ENCODE results near the gene PLXDC1. TPM values are rescaled to one million over a fixed set of nuclear protein-coding genes. Genes with fewer than 3 reads are reported as not detected.

The PLXDC1 gene
- total and polyA plus RNA-seq, 2 of the 8 experiments (the other 6 are each of a cell fraction or from before 2014, with no cell fraction given): 4.1 to 14.6 TPM

DNA sequence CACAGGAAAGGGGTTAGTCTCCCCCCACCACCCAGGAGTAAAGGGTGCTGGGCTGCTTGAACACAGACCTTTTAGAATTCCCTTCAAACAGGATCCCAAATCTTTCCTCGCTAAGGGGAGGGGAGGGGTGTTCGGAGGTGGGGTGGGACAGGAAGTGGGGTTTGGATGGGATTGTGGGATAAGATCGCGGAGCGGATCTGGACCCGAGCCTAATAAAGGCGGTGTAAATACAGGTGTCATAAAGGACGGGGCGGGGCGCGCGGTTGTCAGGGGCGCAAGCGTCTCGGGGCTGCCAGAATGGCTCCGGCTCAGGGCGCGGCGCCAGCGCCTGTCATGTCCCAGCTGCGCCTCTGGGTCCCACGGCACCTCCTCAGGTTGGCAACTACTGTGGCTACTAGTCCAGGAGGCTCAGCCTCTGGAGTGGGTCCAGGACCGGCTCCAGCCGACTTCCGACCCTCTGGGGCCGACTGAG, 124.4 kb downstream of the PLXDC1 start:
- POLR2A ChIA-PET (ENCODE audit: partially characterized antibody): interaction anchor here (1.6 kb wide), 1 partner anchor 9 kb away, joined by 3 read pairs; no protein-coding TSS in a partner anchor
- CTCF ChIA-PET (ENCODE audit: partially characterized antibody): interaction anchor here (1.4 kb wide), 1 partner anchor 41 kb away, joined by 3 read pairs; no protein-coding TSS in a partner anchor
- Histone ChIP-seq H4K8ac (ENCODE audit: extremely low read depth, insufficient read depth, low read length) (no peak overlapping the region), H2BK120ac (replicated peaks; ENCODE audit: low read depth, low read length) (no peak overlapping the region), H3K79me2 (ENCODE audit: control insufficient read depth in 1 of 2, insufficient read depth in 2 of 2, low read length in 2 of 2) (no peaks in the 10 kb centered on the region), H3K9me3 (ENCODE audit: insufficient read depth in 2 of 2, low read depth in 1 of 2, low read length in 1 of 2) (peaks cover 0 to 3% of the 10 kb centered on the region in 2 experiments; a peak in 1 of 4 replicates), H4K5ac (ENCODE audit: insufficient read length, low read depth, low read length) (no peak overlapping the region), H3K18ac (ENCODE audit: extremely low read depth, low read length) (no peak overlapping the region), H4K20me1 (replicated peaks in 1 of 2; ENCODE audit: control insufficient read depth in 1 of 2, insufficient read depth in 2 of 2, low read length in 2 of 2) (no peaks in the 10 kb centered on the region), H3K79me1 (ENCODE audit: low read depth, low read length) (no peaks in the 10 kb centered on the region), H2BK20ac (ENCODE audit: low read length) (no peak overlapping the region), H4K91ac (replicated peaks; ENCODE audit: insufficient read length, low read length) (no peak overlapping the region), H3K9ac (replicated peaks in 1 of 4; ENCODE audit: extremely low read depth in 1 of 4, low read depth in 3 of 4, low read length in 3 of 4) (no peak overlapping the region), H3K4ac (replicated peaks; ENCODE audit: insufficient read length, low read depth, low read length) (no peak overlapping the region), H3K36me3 (ENCODE audit: control insufficient read depth in 2 of 4, insufficient read depth in 4 of 4, low read length in 3 of 4) (no peaks in the 10 kb centered on the region), H3K23ac (ENCODE audit: insufficient read length) (no peak overlapping the region), H3K56ac (replicated peaks; ENCODE audit: insufficient read length, low read depth, low read length) (no peak overlapping the region), H3K23me2 (ENCODE audit: low read depth, low read length) (peaks cover 5% of the 10 kb centered on the region; the same call in 1 of the 2 replicates), H3K4me1 (replicated peaks in 1 of 4; ENCODE audit: control insufficient read depth in 3 of 4, insufficient read depth in 4 of 4, low read length in 3 of 4) (no peaks in the 10 kb centered on the region; a peak in 1 of 7 replicates), H2AFZ (ENCODE audit: low read length) (peak overlapping the region; percentile 85), H3K4me2 (ENCODE audit: insufficient read depth in 1 of 2, low read depth in 2 of 2, low read length in 2 of 2) (peak overlapping the region; percentile 59 to 66), H3K27me3 (replicated peaks in 1 of 4; ENCODE audit: control insufficient read depth in 3 of 4, extremely low read depth in 1 of 4, insufficient read depth in 3 of 4, low read length in 3 of 4) (peaks cover 0 to 4% (median 2%) of the 10 kb centered on the region in 4 experiments; a peak in 5 of 7 replicates), H3K14ac (ENCODE audit: insufficient read length) (no peak overlapping the region), H3K4me3 (ENCODE audit: extremely low read depth in 1 of 4, insufficient read depth in 2 of 4, low read depth in 3 of 4, low read length in 4 of 4) (peak overlapping the region; percentile 16 to 60 (median 38); a peak in 6 of 8 replicates), H2BK15ac (ENCODE audit: low read length) (no peak overlapping the region), H2BK12ac (ENCODE audit: low read depth, low read length) (no peak overlapping the region), H2AK5ac (ENCODE audit: low read depth, low read length) (no peak overlapping the region), H2BK5ac (ENCODE audit: low read depth, low read length) (no peak overlapping the region), H3K27ac (ENCODE audit: low read depth, low read length) (no peak overlapping the region)
- TF ChIP-seq EGR1 (IDR thresholded peaks at IDR 0.05; ENCODE audit: borderline replicate concordance, low read depth, low read length) (no peak), SIN3A (conservative IDR thresholded peaks at IDR 0.05 in 1 of 2, IDR thresholded peaks at IDR 0.05 in 1 of 2; ENCODE audit: low read depth in 1 of 2, low read length in 2 of 2) (peak; percentile 68 to 92; a peak in 2 of 4 replicates), FOSL1 (IDR thresholded peaks at IDR 0.05; ENCODE audit: insufficient read depth, low read depth, low read length) (0 out of 2 replicates have a peak, but pooled peaks have one; percentile 43)
- DNase-seq (ENCODE audit: low read depth in 1 of 2, low spot score in 2 of 2) (peak in 1 of 2 experiments; percentile 71), FAIRE-seq (no peak)
- 8% methylated on average over 9 of the region's 26 CpGs; no CpG with 5 or more reads in 1 of the 2 experiments for WGBS, 2 experiments (ENCODE audit: extremely low coverage in 1 of 2, insufficient coverage in 1 of 2, insufficient read length in 1 of 2, insufficient replicate concordance in 2 of 2, low coverage in 1 of 2, low lambda C conversion rate in 2 of 2, missing lambda C conversion rate in 1 of 2)

Measured in H1 (cell line).